KOPT-K1 (cell line): ENCODE results near the gene EPGN.

ENCODE experiments used
- H3K27ac ChIP-seq: fragments of 200-600 bp; sonication (generic); 2 replicates; pipeline ENCODE4 v1.5.1; 2016; ENCODE audit warnings: antibody characterized with exemption, mild to moderate bottlenecking, low read depth, low read length; ENCODE audit not compliant: poor library complexity, severe bottlenecking
- H3K36me3 ChIP-seq: fragments of 200-600 bp; sonication (generic); 2 replicates; pipeline ENCODE4 v1.5.1; 2017; ENCODE audit warnings: antibody characterized with exemption, mild to moderate bottlenecking, low read length, moderate library complexity; ENCODE audit not compliant: insufficient read depth
- H3K9me3 ChIP-seq: fragments of 200-600 bp; sonication (generic); 2 replicates; pipeline ENCODE4 v1.5.1; 2017; ENCODE audit warnings: antibody characterized with exemption, low read length, mild to moderate bottlenecking; ENCODE audit not compliant: insufficient read depth, poor library complexity, severe bottlenecking

EPGN gene

GRCh38 chr4:74292111-74292870 lies 16.0 kb upstream of the EPGN start:
- no peaks in the 10 kb centered on the region for H3K36me3 ChIP-seq
- H3K27ac ChIP-seq: no peak overlapping the region
- H3K9me3 ChIP-seq: no peaks in the 10 kb centered on the region

- no peak overlapping the region for H3K27ac ChIP-seq
- no peaks in the 10 kb centered on the region for H3K9me3 ChIP-seq
- H3K36me3 ChIP-seq: no peaks in the 10 kb centered on the region
These were observed 14.7 kb upstream of the EPGN start for GRCh38 chr4:74293558-74293957.

- Histone ChIP-seq H3K9me3 (no peaks in the 10 kb centered on the region), H3K36me3 (no peaks in the 10 kb centered on the region), H3K27ac (no peak overlapping the region)
These were observed 13.6 kb upstream of the EPGN start for GRCh38 chr4:74294681-74295080.

GRCh38 chr4:74297539-74297938 lies 10.7 kb upstream of the EPGN start:
- Histone ChIP-seq H3K27ac (no peak overlapping the region), H3K9me3 (no peaks in the 10 kb centered on the region), H3K36me3 (no peaks in the 10 kb centered on the region)

GRCh38 chr4:74304095-74304625 lies 4.1 kb upstream of the EPGN start:
- Histone ChIP-seq H3K9me3 (no peaks in the 10 kb centered on the region), H3K27ac (no peak overlapping the region), H3K36me3 (no peaks in the 10 kb centered on the region)

GRCh38 chr4:74305000-74305399 lies 3.3 kb upstream of the EPGN start:
- Histone ChIP-seq H3K36me3 (no peaks in the 10 kb centered on the region), H3K9me3 (no peaks in the 10 kb centered on the region), H3K27ac (no peak overlapping the region)

- no peaks in the 10 kb centered on the region for H3K36me3 ChIP-seq
- H3K9me3 ChIP-seq: no peaks in the 10 kb centered on the region
- no peak overlapping the region for H3K27ac ChIP-seq
These were observed 1.1 kb upstream of the EPGN start for GRCh38 chr4:74307170-74307569.

GRCh38 chr4:74309223-74309622 lies 953 bp downstream of the EPGN start:
- H3K27ac ChIP-seq: no peak overlapping the region
- H3K9me3 ChIP-seq: no peaks in the 10 kb centered on the region
- no peaks in the 10 kb centered on the region for H3K36me3 ChIP-seq

GRCh38 chr4:74311696-74312313 lies 3.5 kb downstream of the EPGN start:
- Histone ChIP-seq H3K9me3 (no peaks in the 10 kb centered on the region), H3K36me3 (no peaks in the 10 kb centered on the region)

GRCh38 chr4:74314329-74314728 lies 6.1 kb downstream of the EPGN start:
- Histone ChIP-seq H3K27ac (no peak overlapping the region), H3K9me3 (no peaks in the 10 kb centered on the region), H3K36me3 (no peaks in the 10 kb centered on the region)

More at GRCh38 chr4:74311696-74312313, 3.5 kb downstream of the EPGN start:
- H3K27ac ChIP-seq: no peak overlapping the region

GRCh38 chr4:74314944-74315343 lies 6.7 kb downstream of the EPGN start:
- H3K9me3 ChIP-seq: no peaks in the 10 kb centered on the region
- H3K27ac ChIP-seq: no peak overlapping the region
- H3K36me3 ChIP-seq: no peaks in the 10 kb centered on the region

- Histone ChIP-seq H3K9me3 (no peaks in the 10 kb centered on the region), H3K36me3 (no peaks in the 10 kb centered on the region), H3K27ac (no peak overlapping the region)
These were observed 7.1 kb downstream of the EPGN start for GRCh38 chr4:74315376-74315775.

GRCh38 chr4:74316397-74316796 lies 8.1 kb downstream of the EPGN start:
- H3K36me3 ChIP-seq: no peaks in the 10 kb centered on the region
- H3K27ac ChIP-seq: no peak overlapping the region
- no peaks in the 10 kb centered on the region for H3K9me3 ChIP-seq

GRCh38 chr4:74317616-74318246 lies 9.5 kb downstream of the EPGN start:
- no peak overlapping the region for H3K27ac ChIP-seq
- H3K36me3 ChIP-seq: no peaks in the 10 kb centered on the region
- H3K9me3 ChIP-seq: no peaks in the 10 kb centered on the region

- Histone ChIP-seq H3K36me3 (no peaks in the 10 kb centered on the region), H3K9me3 (no peaks in the 10 kb centered on the region), H3K27ac (no peak overlapping the region)
These were observed 10.0 kb downstream of the EPGN start for GRCh38 chr4:74318276-74318675.
